Testis (tissue), 3 donors: ENCODE data around the gene OR6N2. TPM values are rescaled to one million over a fixed set of nuclear protein-coding genes. Genes with fewer than 3 reads are reported as not detected.

Source experiments
- DNase-seq: peaks from one replicate; pipeline ENCODE4 v3.0.0-alpha.2; 2019
- H3K27ac ChIP-seq, 2 donors: fragments of 200-600 bp; sonication (generic); one replicate each; pipeline ENCODE4 v1.5.1; 2019
- H3K27me3 ChIP-seq: fragments of 200-600 bp; sonication (generic); one replicate; pipeline ENCODE4 v1.5.1; 2019
- H3K36me3 ChIP-seq: fragments of 200-600 bp; sonication (generic); one replicate; pipeline ENCODE4 v1.5.1; 2017; ENCODE audit warnings: low read depth; ENCODE audit errors: missing control alignments
- H3K4me1 ChIP-seq: fragments of 200-600 bp; sonication (generic); one replicate; pipeline ENCODE4 v1.5.1; 2019
- H3K4me3 ChIP-seq, 2 donors: fragments of 200-600 bp; sonication (generic); one replicate each; pipeline ENCODE4 v1.5.1; 2017 to 2019
- H3K9me3 ChIP-seq: fragments of 200-600 bp; sonication (generic); one replicate; pipeline ENCODE4 v1.5.1; 2017
- CTCF ChIP-seq, 3 experiments: fragments of 450-650 bp in 2 of 3; fragments of 200-600 bp in 1 of 3; sonication (generic) in 1 of 3; IDR thresholded peaks; one replicate each; pipeline ENCODE4 v1.5.1; 2016 to 2019; ENCODE audit warnings: antibody characterized with exemption in 3 of 3, mild to moderate bottlenecking in 2 of 3, moderate library complexity in 1 of 3
- POLR2A ChIP-seq: fragments of 450-650 bp; IDR thresholded peaks from one replicate; pipeline ENCODE4 v1.6.1; 2017; ENCODE audit warnings: antibody characterized with exemption, mild to moderate bottlenecking, moderate library complexity
- WGBS, 2 donors: methylation state at CpG; one replicate each; pipeline ENCODE4 v1.1.5; 2018; 5-methylcytosine and 5-hydroxymethylcytosine counted together
- intact Hi-C: fragments of 100-400 bp; cut with DNase I; formaldehyde crosslinking; loops from one replicate; pipeline ENCODE4 v1.15.1; 2023; ENCODE audit warnings: low total_unique reads
- polyA plus RNA-seq: library from polyadenylated mRNA; stranded (reverse); fragments of 350-450 nt; fragmentation: Illumina TruSeq; extraction: RNeasy Lipid Tissue Mini Kit (QIAGEN cat#74804); gene quantifications from one replicate; pipeline ENCODE4 v1.2.3, GENCODE V29; 2014; ENCODE audit warnings: low read depth, low replicate concordance; ENCODE audit not compliant: insufficient read depth
- total RNA-seq, 2 donors: library from RNA; depleted of rRNA; stranded (reverse); fragments of >200 nt; gene quantifications; one replicate each; pipeline ENCODE4 v1.2.3, GENCODE V29; 2016

Gene OR6N2
- total and polyA plus RNA-seq, 3 donors from 2014 or later = not detected

- TF ChIP-seq CTCF (IDR thresholded peaks at IDR 0.05) = no peak
- no peak for TF ChIP-seq POLR2A
- intact Hi-C loops = no loop called here
- Histone ChIP-seq H3K36me3 (no peaks in the 10 kb centered on the region), H3K4me3 (no peak overlapping the region), H3K27me3 (no peaks in the 10 kb centered on the region), H3K4me1 (no peaks in the 10 kb centered on the region), H3K9me3 (no peaks in the 10 kb centered on the region), H3K27ac (no peak overlapping the region)
- 87 to 88% methylated on average over 4 of the region's 4 CpGs for WGBS, 2 donors
- no peak for DNase-seq
Observed at GRCh38 chr1:158810311-158810710, 29.3 kb upstream of the OR6N2 start.

- no peak overlapping the region for H3K27ac ChIP-seq
- WGBS, 2 donors = 83 to 97% methylated on average over 5 of the region's 5 CpGs
- intact Hi-C loops = no loop called here
- H3K27me3 ChIP-seq = no peaks in the 10 kb centered on the region
- DNase-seq = no peak
- H3K4me3 ChIP-seq = no peak overlapping the region
- no peaks in the 10 kb centered on the region for H3K9me3 ChIP-seq
- TF ChIP-seq POLR2A (no peak), CTCF (IDR thresholded peaks at IDR 0.05) (no peak)
- no peaks in the 10 kb centered on the region for H3K36me3 ChIP-seq
- H3K4me1 ChIP-seq = no peaks in the 10 kb centered on the region
Observed at GRCh38 chr1:158809862-158810261, 28.9 kb upstream of the OR6N2 start.

GRCh38 chr1:158809256-158809655, 28.3 kb upstream of the OR6N2 start:
- H3K4me1 ChIP-seq = no peaks in the 10 kb centered on the region
- intact Hi-C loops = no loop called here
- no peaks in the 10 kb centered on the region for H3K9me3 ChIP-seq
- no peak overlapping the region for H3K27ac ChIP-seq
- DNase-seq = no peak
- no peaks in the 10 kb centered on the region for H3K27me3 ChIP-seq
- TF ChIP-seq CTCF (IDR thresholded peaks at IDR 0.05) = no peak
- no peak for TF ChIP-seq POLR2A
- H3K4me3 ChIP-seq = no peak overlapping the region
- WGBS, 2 donors = 86 to 88% methylated on average over 3 of the region's 3 CpGs
- no peaks in the 10 kb centered on the region for H3K36me3 ChIP-seq

- 65 to 67% methylated on average over 6 of the region's 6 CpGs for WGBS, 2 donors
- no peak for DNase-seq
- Histone ChIP-seq H3K27ac (no peak overlapping the region), H3K9me3 (no peaks in the 10 kb centered on the region), H3K36me3 (no peaks in the 10 kb centered on the region), H3K4me3 (no peak overlapping the region), H3K27me3 (no peaks in the 10 kb centered on the region), H3K4me1 (no peaks in the 10 kb centered on the region)
- intact Hi-C loops = no loop called here
- TF ChIP-seq POLR2A = no peak
- TF ChIP-seq CTCF (IDR thresholded peaks at IDR 0.05) = no peak
Observed at GRCh38 chr1:158806916-158807536, 26.0 kb upstream of the OR6N2 start.

GRCh38 chr1:158803678-158804077, 22.7 kb upstream of the OR6N2 start:
- TF ChIP-seq CTCF (IDR thresholded peaks at IDR 0.05) (no peak), POLR2A (no peak)
- Histone ChIP-seq H3K4me1 (no peaks in the 10 kb centered on the region), H3K4me3 (no peak overlapping the region), H3K27me3 (no peaks in the 10 kb centered on the region), H3K9me3 (no peaks in the 10 kb centered on the region), H3K36me3 (no peaks in the 10 kb centered on the region), H3K27ac (no peak overlapping the region)
- intact Hi-C loops = no loop called here
- DNase-seq = no peak
- 84 to 86% methylated on average over 1 of the region's 1 CpG for WGBS, 2 donors
